Trophoblast cell (in vitro differentiated cells and primary cell): ENCODE results near the gene TBCD.

Experiments used
- DNase-seq, 2 donors: peaks; one replicate each; pipeline ENCODE4 v3.0.0-alpha.2; 2016
- H2AFZ ChIP-seq: 2 replicates; pipeline ENCODE4 v1.6.1; 2013; ENCODE audit warnings: low read length, moderate library complexity, mild to moderate bottlenecking; ENCODE audit not compliant: insufficient read depth, poor library complexity
- H2AK5ac ChIP-seq: 2 replicates; pipeline ENCODE4 v1.6.1; 2013; ENCODE audit warnings: mild to moderate bottlenecking, low read length
- H2BK120ac ChIP-seq: 2 replicates; pipeline ENCODE4 v1.6.1; 2013; ENCODE audit warnings: low read length, mild to moderate bottlenecking, moderate library complexity; ENCODE audit not compliant: insufficient read depth, poor library complexity
- H2BK12ac ChIP-seq: 2 replicates; pipeline ENCODE4 v1.6.1; 2013; ENCODE audit warnings: mild to moderate bottlenecking, low read length, moderate library complexity
- H2BK5ac ChIP-seq: 2 replicates; pipeline ENCODE4 v1.6.1; 2013; ENCODE audit warnings: low read length, low read depth, moderate library complexity, mild to moderate bottlenecking; ENCODE audit not compliant: poor library complexity
- H3K14ac ChIP-seq: 2 replicates; pipeline ENCODE4 v1.6.1; 2013; ENCODE audit warnings: mild to moderate bottlenecking, low read length
- H3K18ac ChIP-seq: 2 replicates; pipeline ENCODE4 v1.6.1; 2013; ENCODE audit warnings: mild to moderate bottlenecking, low read length
- H3K23ac ChIP-seq: 2 replicates; pipeline ENCODE4 v1.6.1; 2013; ENCODE audit warnings: low read length
- H3K27ac ChIP-seq: 2 replicates; pipeline ENCODE4 v1.5.1; 2013; ENCODE audit warnings: low read depth, mild to moderate bottlenecking, inconsistent platforms, low read length, moderate library complexity
- H3K27me3 ChIP-seq: 2 replicates; pipeline ENCODE4 v1.6.1; 2013; ENCODE audit warnings: inconsistent platforms, mild to moderate bottlenecking, low read length, moderate library complexity; ENCODE audit not compliant: insufficient read depth
- H3K36me3 ChIP-seq, 2 experiments: 1 replicate in 1 of 2; 2 replicates in 1 of 2; pipeline ENCODE4 v1.6.1; 2013; ENCODE audit warnings: low read length in 2 of 2, mild to moderate bottlenecking in 2 of 2, moderate library complexity in 1 of 2; ENCODE audit not compliant: insufficient read depth in 2 of 2, control insufficient read depth in 1 of 2
- H3K4ac ChIP-seq: 2 replicates; pipeline ENCODE4 v1.6.1; 2013; ENCODE audit warnings: low read depth, mild to moderate bottlenecking, low read length, moderate library complexity
- H3K4me1 ChIP-seq, 2 experiments: 1 replicate in 1 of 2; 2 replicates in 1 of 2; pipeline ENCODE4 v1.6.1; 2013; ENCODE audit warnings: low read length in 2 of 2, mild to moderate bottlenecking in 2 of 2, moderate library complexity in 1 of 2; ENCODE audit not compliant: insufficient read depth in 2 of 2, control insufficient read depth in 1 of 2
- H3K4me2 ChIP-seq: 2 replicates; pipeline ENCODE4 v1.6.1; 2013; ENCODE audit warnings: inconsistent platforms, mild to moderate bottlenecking, low read length, moderate library complexity
- H3K4me3 ChIP-seq: 2 replicates; pipeline ENCODE4 v1.5.1; 2013; ENCODE audit warnings: mild to moderate bottlenecking, low read depth, low read length, inconsistent platforms
- H3K79me1 ChIP-seq: one replicate; pipeline ENCODE4 v1.6.1; 2013; ENCODE audit warnings: low read length
- H3K79me2 ChIP-seq: 2 replicates; pipeline ENCODE4 v1.6.1; 2013; ENCODE audit warnings: low read length, mild to moderate bottlenecking; ENCODE audit not compliant: control insufficient read depth, insufficient read depth, poor library complexity
- H3K9ac ChIP-seq: 2 replicates; pipeline ENCODE4 v1.6.1; 2013; ENCODE audit warnings: mild to moderate bottlenecking, low read length
- H3K9me3 ChIP-seq: 2 replicates; pipeline ENCODE4 v1.6.1; 2013; ENCODE audit warnings: low read depth, mild to moderate bottlenecking, control low read depth, inconsistent platforms, low read length; ENCODE audit not compliant: insufficient read depth
- H4K12ac ChIP-seq: 2 replicates; pipeline ENCODE4 v1.6.1; 2013; ENCODE audit warnings: low read depth, mild to moderate bottlenecking, low read length, moderate library complexity
- H4K8ac ChIP-seq: 2 replicates; pipeline ENCODE4 v1.6.1; 2013; ENCODE audit warnings: low read depth, mild to moderate bottlenecking, low read length, moderate library complexity
- H4K91ac ChIP-seq: one replicate; pipeline ENCODE4 v1.6.1; 2013; ENCODE audit warnings: low read depth, mild to moderate bottlenecking, low read length, moderate library complexity
- WGBS: extraction: QIAGEN DNeasy Blood & Tissue Kit; methylation state at CpG from one replicate; pipeline ENCODE4 v1.1.7; 2013; ENCODE audit warnings: missing lambda C conversion rate; ENCODE audit not compliant: insufficient read length, insufficient coverage; ENCODE audit errors: extremely low coverage; 5-methylcytosine and 5-hydroxymethylcytosine counted together

Gene TBCD

GRCh38 chr17:82893779-82894178, 141.9 kb downstream of the TBCD start:
- Histone ChIP-seq H3K4me1 (peaks cover 21 to 29% of the 10 kb centered on the region in 2 experiments), H3K4me2 (no peak overlapping the region), H3K18ac (no peak overlapping the region), H2BK12ac (no peak overlapping the region), H2AFZ (no peak overlapping the region), H3K23ac (no peak overlapping the region), H4K8ac (no peak overlapping the region), H3K9me3 (peaks cover 2% of the 10 kb centered on the region), H3K27me3 (no peaks in the 10 kb centered on the region), H3K9ac (no peak overlapping the region), H3K27ac (no peak overlapping the region), H2BK120ac (no peak overlapping the region), H4K91ac (no peak overlapping the region), H2BK5ac (no peak overlapping the region), H2AK5ac (no peak overlapping the region), H3K79me2 (peaks cover 4% of the 10 kb centered on the region), H3K36me3 (peaks cover 0 to 3% of the 10 kb centered on the region in 2 experiments), H3K79me1 (peaks cover 19% of the 10 kb centered on the region), H3K4ac (no peak overlapping the region), H4K12ac (no peak overlapping the region), H3K4me3 (no peak overlapping the region), H3K14ac (no peak overlapping the region)
- WGBS = no CpG with 5 or more reads among the region's 10 CpGs
- no peak for DNase-seq

GRCh38 chr17:82894389-82894788, 142.5 kb downstream of the TBCD start:
- Histone ChIP-seq H3K4me1 (peaks cover 17 to 24% of the 10 kb centered on the region in 2 experiments), H2AK5ac (no peak overlapping the region), H3K14ac (no peak overlapping the region), H4K8ac (no peak overlapping the region), H4K91ac (no peak overlapping the region), H4K12ac (no peak overlapping the region), H3K79me2 (no peaks in the 10 kb centered on the region), H3K79me1 (peaks cover 15% of the 10 kb centered on the region), H3K9me3 (peaks cover 4% of the 10 kb centered on the region), H2BK12ac (no peak overlapping the region), H2BK5ac (no peak overlapping the region), H3K18ac (no peak overlapping the region), H3K4me3 (no peak overlapping the region), H3K23ac (no peak overlapping the region), H2AFZ (no peak overlapping the region), H2BK120ac (no peak overlapping the region), H3K4ac (no peak overlapping the region), H3K4me2 (no peak overlapping the region), H3K27me3 (no peaks in the 10 kb centered on the region), H3K36me3 (peaks cover 0 to 7% of the 10 kb centered on the region in 2 experiments), H3K27ac (no peak overlapping the region), H3K9ac (no peak overlapping the region)
- WGBS = no CpG with 5 or more reads among the region's 7 CpGs
- DNase-seq = no peak

- H2BK12ac ChIP-seq = no peak overlapping the region
- H4K91ac ChIP-seq = no peak overlapping the region
- no CpG with 5 or more reads among the region's 12 CpGs for WGBS
- H3K27ac ChIP-seq = no peak overlapping the region
- H3K36me3 ChIP-seq = peaks cover 0 to 7% of the 10 kb centered on the region in 2 experiments
- no peak overlapping the region for H2BK120ac ChIP-seq
- H3K14ac ChIP-seq = no peak overlapping the region
- H4K12ac ChIP-seq = no peak overlapping the region
- peaks cover 4% of the 10 kb centered on the region for H3K9me3 ChIP-seq
- no peak for DNase-seq
- no peak overlapping the region for H2AFZ ChIP-seq
- no peak overlapping the region for H4K8ac ChIP-seq
- no peaks in the 10 kb centered on the region for H3K27me3 ChIP-seq
- no peaks in the 10 kb centered on the region for H3K79me2 ChIP-seq
- no peak overlapping the region for H3K4me3 ChIP-seq
- H3K9ac ChIP-seq = no peak overlapping the region
- H3K4me1 ChIP-seq = peaks cover 11 to 19% of the 10 kb centered on the region in 2 experiments
- H2AK5ac ChIP-seq = no peak overlapping the region
- H3K23ac ChIP-seq = no peak overlapping the region
- no peak overlapping the region for H3K4me2 ChIP-seq
- no peak overlapping the region for H3K18ac ChIP-seq
- no peak overlapping the region for H3K4ac ChIP-seq
- no peak overlapping the region for H2BK5ac ChIP-seq
- H3K79me1 ChIP-seq = peaks cover 10% of the 10 kb centered on the region
Measured at GRCh38 chr17:82895087-82895486, 143.2 kb downstream of the TBCD start.

GRCh38 chr17:82896071-82897000, 144.5 kb downstream of the TBCD start:
- Histone ChIP-seq H3K4me2 (no peak overlapping the region), H2BK120ac (no peak overlapping the region), H3K4me3 (no peak overlapping the region), H3K27me3 (no peaks in the 10 kb centered on the region), H4K91ac (no peak overlapping the region), H3K4ac (no peak overlapping the region), H3K27ac (no peak overlapping the region), H3K18ac (no peak overlapping the region), H3K79me1 (no peaks in the 10 kb centered on the region), H2BK12ac (no peak overlapping the region), H4K8ac (no peak overlapping the region), H3K14ac (no peak overlapping the region), H3K9ac (no peak overlapping the region), H3K23ac (no peak overlapping the region), H3K36me3 (peaks cover 0 to 7% of the 10 kb centered on the region in 2 experiments), H3K4me1 (peaks cover 0 to 14% of the 10 kb centered on the region in 2 experiments), H2AFZ (no peak overlapping the region), H4K12ac (no peak overlapping the region), H2AK5ac (no peak overlapping the region), H2BK5ac (no peak overlapping the region), H3K79me2 (no peaks in the 10 kb centered on the region), H3K9me3 (peaks cover 4% of the 10 kb centered on the region)
- DNase-seq = no peak
- WGBS = no CpG with 5 or more reads among the region's 29 CpGs
